Activated T-helper 2 cell treated with anti-CD3 and anti-CD28 coated beads, Interferon-gamma antibody, Interleukin-2, Interleukin-4, amounts not matched to agents 10 μg/mL and 5 μg/mL and 100 μg/mL, durations not matched to agents 14 hours and 24 hours and 36 hours (primary cell): Measurements from ENCODE around the gene RAPGEF2. TPM values are rescaled to one million over a fixed set of nuclear protein-coding genes. Genes with fewer than 3 reads are reported as not detected.
A peak's percentile ranks its signal among the peaks of the same experiment; 100 is the strongest.
"Not testable (repeated sequence)": the region's sequence is repeated elsewhere in the genome, so short reads cannot be mapped to it uniquely, and the experiment has no call there.

Experiments
- DNase-seq: peaks from one replicate; pipeline ENCODE4 v3.0.0; 2021; ENCODE audit warnings: low spot score
- H3K27ac Mint-ChIP-seq: one replicate; pipeline ENCODE4 v1.8.0; 2021; ENCODE audit warnings: mixed read lengths
- H3K27me3 Mint-ChIP-seq: one replicate; pipeline ENCODE4 v1.8.0; 2021; ENCODE audit warnings: low read depth, mixed read lengths
- H3K36me3 Mint-ChIP-seq: one replicate; pipeline ENCODE4 v1.8.0; 2021; ENCODE audit warnings: low read depth, mixed read lengths
- H3K4me1 Mint-ChIP-seq: one replicate; pipeline ENCODE4 v1.8.0; 2021; ENCODE audit warnings: low read depth, mixed read lengths
- H3K4me3 Mint-ChIP-seq: one replicate; pipeline ENCODE4 v1.8.0; 2021; ENCODE audit warnings: low read depth, mild to moderate bottlenecking, moderate library complexity, mixed read lengths
- H3K9me3 Mint-ChIP-seq: one replicate; pipeline ENCODE4 v1.8.0; 2021; ENCODE audit warnings: mixed read lengths
- intact Hi-C: fragments of 100-400 bp; cut with micrococcal nuclease; formaldehyde crosslinking; loops from one replicate; pipeline ENCODE4 v1.15.1; 2023
- total RNA-seq: library from RNA; stranded (reverse); gene quantifications from 2 replicates; pipeline ENCODE4 v1.2.3, GENCODE V29; 2022

Gene RAPGEF2
- total RNA-seq, 1 donor from 2014 or later = 17.0 TPM

- Mint-ChIP-seq H3K4me1 (peaks cover 53% of the 10 kb centered on the region), H3K9me3 (no peaks in the 10 kb centered on the region)
Measured at GRCh38 chr4:159104694-159105414, 2.0 kb downstream of the RAPGEF2 start.

DNA sequence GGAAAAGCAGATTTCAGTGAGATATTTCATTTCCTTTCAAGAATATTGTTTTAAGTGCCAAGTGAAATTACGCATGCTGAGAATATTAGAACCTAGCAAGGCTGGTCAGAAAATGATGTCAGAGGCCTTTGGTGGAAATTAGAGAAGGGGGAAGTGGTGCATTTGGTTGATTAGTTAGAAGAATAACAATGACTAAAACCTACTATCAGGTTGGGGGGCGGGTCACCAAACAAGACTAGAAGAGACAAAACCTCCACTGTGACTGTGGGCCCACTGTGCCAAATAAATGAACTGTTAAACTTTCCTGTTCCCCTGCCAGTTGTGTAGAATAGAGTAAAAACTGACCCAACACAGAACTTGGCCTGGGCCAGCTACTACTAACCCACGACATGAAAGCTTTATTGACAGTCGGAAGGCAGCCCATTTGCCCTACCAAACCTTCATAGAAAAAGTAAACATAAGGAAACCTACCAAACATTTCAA is 2.9 kb downstream of the RAPGEF2 start:
- no peaks in the 10 kb centered on the region for H3K9me3 Mint-ChIP-seq
- no peak for DNase-seq
- intact Hi-C loops = no loop called here
- no peaks in the 10 kb centered on the region for H3K36me3 Mint-ChIP-seq
- H3K4me1 Mint-ChIP-seq = peaks cover 52% of the 10 kb centered on the region
- H3K27me3 Mint-ChIP-seq = peaks cover 11% of the 10 kb centered on the region
- H3K4me3 Mint-ChIP-seq = peak overlapping the region; percentile 92
- H3K27ac Mint-ChIP-seq = peak overlapping the region; percentile 42

More at GRCh38 chr4:159104694-159105414, 2.0 kb downstream of the RAPGEF2 start:
- Mint-ChIP-seq H3K4me3 (peak overlapping the region; percentile 92), H3K27me3 (peaks cover 11% of the 10 kb centered on the region), H3K36me3 (no peaks in the 10 kb centered on the region), H3K27ac (peak overlapping the region; percentile 83)
- intact Hi-C loops = loop anchor here (5.0 kb wide), 2 partner anchors 72 to 102 kb away; no protein-coding TSS in a partner anchor
- DNase-seq = no peak

DNA sequence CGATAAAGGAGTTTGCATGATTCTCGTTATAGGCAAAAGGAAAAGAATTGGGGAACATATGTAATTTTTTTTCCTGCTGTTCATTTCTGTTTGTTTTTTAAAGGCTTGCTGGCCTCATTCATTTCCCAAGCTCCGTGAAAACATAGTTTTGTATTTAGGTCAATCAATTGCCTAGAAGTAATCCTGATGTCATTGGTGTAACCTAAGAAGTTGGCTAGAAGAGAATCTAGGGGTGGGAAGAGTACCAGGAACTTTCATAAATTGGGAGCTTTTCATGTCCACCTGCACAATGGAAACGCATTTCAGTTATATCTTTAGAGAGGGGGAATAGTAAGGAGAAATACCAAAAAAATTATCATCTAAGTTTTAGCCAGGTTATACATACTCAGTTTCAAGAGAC is 3.8 kb downstream of the RAPGEF2 start:
- Mint-ChIP-seq H3K27ac (no peak overlapping the region), H3K27me3 (peaks cover 13% of the 10 kb centered on the region), H3K4me3 (no peak overlapping the region), H3K36me3 (no peaks in the 10 kb centered on the region), H3K4me1 (peaks cover 49% of the 10 kb centered on the region), H3K9me3 (no peaks in the 10 kb centered on the region)
- intact Hi-C loops = no loop called here
- DNase-seq = no peak

DNA sequence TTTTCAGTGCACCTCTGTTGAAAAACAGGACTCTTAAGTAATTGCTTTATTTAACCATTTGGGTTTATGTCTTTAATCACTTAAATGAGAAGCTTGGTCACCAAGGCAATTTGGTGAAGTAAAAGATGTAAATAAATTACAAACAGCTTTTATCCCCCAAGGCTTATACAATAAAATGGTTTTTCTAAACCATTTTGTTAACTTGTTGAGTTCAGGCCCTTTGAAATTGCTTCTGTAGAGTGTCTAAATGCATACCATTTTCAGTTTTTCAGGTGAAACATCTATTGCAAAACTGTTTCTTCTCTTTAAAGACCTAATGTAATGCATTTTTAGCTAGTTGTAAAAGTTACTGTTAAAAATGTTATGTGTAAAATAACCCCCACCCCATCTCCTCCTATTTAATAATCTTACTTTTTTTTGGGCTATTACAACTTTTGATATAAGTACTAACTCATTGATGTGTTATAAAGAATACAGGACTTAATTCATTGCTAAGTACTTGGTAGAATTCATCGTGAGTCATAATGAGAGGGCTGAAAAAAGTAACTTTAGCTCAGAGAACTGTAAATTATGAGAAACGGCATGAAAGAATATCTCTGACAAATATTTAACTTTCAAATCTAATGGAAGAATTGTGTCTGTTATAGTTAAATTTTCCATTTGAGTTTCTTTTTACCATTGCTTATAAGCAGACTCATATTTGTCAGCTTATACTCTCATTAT is 4.5 kb downstream of the RAPGEF2 start:
- H3K4me1 Mint-ChIP-seq = peaks cover 44% of the 10 kb centered on the region

DNA sequence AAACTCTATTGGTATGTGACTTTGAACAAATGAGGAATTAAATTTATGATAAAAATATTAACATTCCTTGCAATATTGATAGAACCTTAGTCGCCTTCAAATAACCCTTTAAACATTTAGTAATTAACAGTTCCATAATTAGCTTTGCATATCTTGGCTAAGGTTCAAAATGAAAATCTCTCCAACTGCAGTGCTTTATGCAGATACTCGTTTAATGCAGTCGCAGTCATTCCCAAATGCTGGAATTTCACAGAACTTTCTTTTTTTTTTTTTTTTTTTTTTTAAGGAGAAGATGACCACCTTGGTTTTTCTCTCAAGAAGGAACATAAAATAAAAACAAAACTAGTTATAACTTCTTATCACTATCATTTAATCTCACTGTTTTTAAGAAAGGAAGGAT is 5.2 kb downstream of the RAPGEF2 start:
- H3K9me3 Mint-ChIP-seq = no peaks in the 10 kb centered on the region
- DNase-seq = no peak
- H3K36me3 Mint-ChIP-seq = no peaks in the 10 kb centered on the region
- intact Hi-C loops = no loop called here
- peaks cover 7% of the 10 kb centered on the region for H3K27me3 Mint-ChIP-seq
- H3K27ac Mint-ChIP-seq = no peak overlapping the region
- H3K4me1 Mint-ChIP-seq = peaks cover 44% of the 10 kb centered on the region
- no peak overlapping the region for H3K4me3 Mint-ChIP-seq

More for the DNA sequence above, 4.5 kb downstream of the RAPGEF2 start:
- H3K4me3 Mint-ChIP-seq = no peak overlapping the region
- peaks cover 7% of the 10 kb centered on the region for H3K27me3 Mint-ChIP-seq
- no peaks in the 10 kb centered on the region for H3K36me3 Mint-ChIP-seq
- no peak overlapping the region for H3K27ac Mint-ChIP-seq
- no peak for DNase-seq
- intact Hi-C loops = no loop called here
- no peaks in the 10 kb centered on the region for H3K9me3 Mint-ChIP-seq

- Mint-ChIP-seq H3K36me3 (peaks cover 4% of the 10 kb centered on the region), H3K9me3 (peaks cover 6% of the 10 kb centered on the region), H3K27ac (no peak overlapping the region), H3K27me3 (peaks cover 3% of the 10 kb centered on the region), H3K4me1 (peaks cover 32% of the 10 kb centered on the region), H3K4me3 (no peak overlapping the region)
- no peak for DNase-seq
- intact Hi-C loops = no loop called here
Measured at GRCh38 chr4:159110961-159111360, 8.1 kb downstream of the RAPGEF2 start.

GRCh38 chr4:159111416-159111815 is 8.5 kb downstream of the RAPGEF2 start:
- DNase-seq = no peak
- peaks cover 34% of the 10 kb centered on the region for H3K4me1 Mint-ChIP-seq
- H3K4me3 Mint-ChIP-seq = no peak overlapping the region
- H3K27ac Mint-ChIP-seq = no peak overlapping the region
- H3K36me3 Mint-ChIP-seq = peaks cover 4% of the 10 kb centered on the region
- peaks cover 6% of the 10 kb centered on the region for H3K9me3 Mint-ChIP-seq
- H3K27me3 Mint-ChIP-seq = peaks cover 3% of the 10 kb centered on the region
- intact Hi-C loops = no loop called here

DNA sequence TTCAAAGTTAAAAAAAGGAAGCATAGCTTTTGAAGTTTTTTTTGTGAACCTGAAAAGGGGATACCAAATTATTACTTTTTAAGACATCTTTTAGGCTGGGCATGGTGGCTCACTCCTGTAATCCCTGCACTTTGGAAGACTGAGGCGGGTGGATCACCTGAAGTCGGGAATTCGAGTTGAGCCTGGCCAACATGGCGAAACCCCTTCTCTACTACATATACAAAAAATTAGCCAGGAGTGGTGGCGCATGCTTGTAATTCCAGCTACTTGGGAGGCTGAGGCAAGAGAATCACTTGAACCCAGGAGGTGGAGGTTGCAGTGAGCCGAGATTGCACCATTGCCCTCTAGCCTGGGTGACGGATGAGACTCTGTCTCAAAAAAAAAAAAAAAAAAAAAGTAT is 10.5 kb downstream of the RAPGEF2 start:
- H3K9me3 Mint-ChIP-seq, H3K36me3 Mint-ChIP-seq, H3K27me3 Mint-ChIP-seq, H3K27ac Mint-ChIP-seq, intact Hi-C loops, DNase-seq, H3K4me3 Mint-ChIP-seq: not testable (repeated sequence)
- peaks cover 38% of the 10 kb centered on the region for H3K4me1 Mint-ChIP-seq

- H3K4me1 Mint-ChIP-seq = peaks cover 29% of the 10 kb centered on the region
- H3K36me3 Mint-ChIP-seq, intact Hi-C loops: not testable (repeated sequence)
Measured at GRCh38 chr4:159116098-159116497, 13.2 kb downstream of the RAPGEF2 start.

GRCh38 chr4:159116693-159117092 is 13.8 kb downstream of the RAPGEF2 start:
- H3K27ac Mint-ChIP-seq, H3K4me3 Mint-ChIP-seq, H3K27me3 Mint-ChIP-seq, H3K9me3 Mint-ChIP-seq, intact Hi-C loops, H3K36me3 Mint-ChIP-seq, DNase-seq: not testable (repeated sequence)
- peaks cover 25% of the 10 kb centered on the region for H3K4me1 Mint-ChIP-seq

More at GRCh38 chr4:159116098-159116497, 13.2 kb downstream of the RAPGEF2 start:
- not testable (repeated sequence) for H3K4me3 Mint-ChIP-seq, H3K9me3 Mint-ChIP-seq, DNase-seq, H3K27me3 Mint-ChIP-seq, H3K27ac Mint-ChIP-seq

DNA sequence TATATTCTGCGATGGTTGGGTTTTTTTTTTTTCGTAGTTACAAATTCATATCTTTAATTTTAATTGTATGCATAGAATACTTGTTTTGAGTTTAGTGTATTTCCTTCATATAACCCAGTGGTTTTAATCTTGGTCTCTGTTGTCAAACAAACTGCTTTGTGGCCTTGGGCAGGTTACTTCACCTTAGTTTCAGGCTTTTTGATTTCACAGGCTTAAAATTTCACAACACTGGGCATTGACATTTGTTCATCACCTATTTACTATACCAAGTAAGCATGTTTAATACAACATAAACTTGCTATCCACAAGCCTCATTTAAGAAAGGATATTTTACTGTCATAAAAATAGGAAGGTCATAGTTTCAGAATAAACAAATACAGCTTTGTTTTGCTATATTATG is 14.7 kb downstream of the RAPGEF2 start:
- Mint-ChIP-seq H3K4me3 (no peak overlapping the region), H3K4me1 (peaks cover 22% of the 10 kb centered on the region), H3K9me3 (peaks cover 6% of the 10 kb centered on the region), H3K36me3 (peaks cover 4% of the 10 kb centered on the region), H3K27me3 (no peaks in the 10 kb centered on the region), H3K27ac (no peak overlapping the region)
- intact Hi-C loops = no loop called here
- no peak for DNase-seq

DNA sequence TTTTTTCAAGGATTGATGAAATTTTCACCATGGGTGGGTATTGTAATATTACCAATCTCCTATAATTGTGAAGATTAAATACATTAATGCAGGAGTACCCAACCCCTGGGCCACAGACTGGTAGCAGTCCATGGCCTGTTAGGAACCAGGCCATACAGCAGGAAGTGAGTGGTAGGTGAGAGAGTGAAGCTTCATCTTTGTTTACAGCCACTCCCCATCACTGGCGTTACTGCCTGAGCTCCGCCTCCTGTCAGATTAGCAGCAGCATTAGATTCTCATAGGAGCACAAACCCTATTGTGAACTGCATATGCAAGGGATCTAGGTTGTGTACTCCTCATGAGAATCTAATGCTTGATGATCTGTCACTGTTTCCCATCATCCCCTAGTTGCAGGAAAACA is 15.1 kb downstream of the RAPGEF2 start:
- Mint-ChIP-seq H3K9me3 (peaks cover 6% of the 10 kb centered on the region), H3K27me3 (no peaks in the 10 kb centered on the region), H3K36me3 (peaks cover 4% of the 10 kb centered on the region), H3K4me1 (peaks cover 22% of the 10 kb centered on the region), H3K4me3 (no peak overlapping the region), H3K27ac (no peak overlapping the region)
- intact Hi-C loops = no loop called here
- DNase-seq = no peak

DNA sequence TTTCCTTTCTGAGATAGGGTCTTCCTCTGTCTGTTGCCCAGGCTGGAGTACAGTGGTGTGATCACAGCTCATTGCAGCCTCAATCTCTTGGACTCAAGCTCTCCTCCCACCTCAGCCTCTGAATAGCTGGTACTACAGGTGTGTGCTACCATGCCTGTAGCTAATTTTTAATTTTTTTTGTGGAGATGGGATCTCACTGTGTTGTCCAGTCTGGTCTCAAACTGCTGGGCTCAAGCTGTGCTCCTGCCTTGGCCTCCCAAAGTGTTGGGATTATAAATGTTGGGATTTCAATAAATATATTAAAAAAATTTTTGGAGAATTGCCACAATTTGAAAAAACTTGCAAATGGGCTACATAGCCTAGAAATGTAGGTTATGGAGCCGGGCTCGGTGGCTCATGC is 18.5 kb downstream of the RAPGEF2 start:
- Mint-ChIP-seq H3K27me3 (peaks cover 1% of the 10 kb centered on the region), H3K36me3 (no peaks in the 10 kb centered on the region), H3K9me3 (no peaks in the 10 kb centered on the region), H3K27ac (no peak overlapping the region), H3K4me1 (peaks cover 15% of the 10 kb centered on the region), H3K4me3 (no peak overlapping the region)
- no peak for DNase-seq
- intact Hi-C loops = no loop called here
